Measurements from ENCODE around the gene PRKAR2B. TPM values are rescaled to one million over a fixed set of nuclear protein-coding genes. Genes with fewer than 3 reads are reported as not detected.
"Not testable (repeated sequence)": the region's sequence is repeated elsewhere in the genome, so short reads cannot be mapped to it uniquely, and the experiment has no call there.

Gene PRKAR2B
- polyA plus RNA-seq, 1 donor, result 41.2 TPM

DNA sequence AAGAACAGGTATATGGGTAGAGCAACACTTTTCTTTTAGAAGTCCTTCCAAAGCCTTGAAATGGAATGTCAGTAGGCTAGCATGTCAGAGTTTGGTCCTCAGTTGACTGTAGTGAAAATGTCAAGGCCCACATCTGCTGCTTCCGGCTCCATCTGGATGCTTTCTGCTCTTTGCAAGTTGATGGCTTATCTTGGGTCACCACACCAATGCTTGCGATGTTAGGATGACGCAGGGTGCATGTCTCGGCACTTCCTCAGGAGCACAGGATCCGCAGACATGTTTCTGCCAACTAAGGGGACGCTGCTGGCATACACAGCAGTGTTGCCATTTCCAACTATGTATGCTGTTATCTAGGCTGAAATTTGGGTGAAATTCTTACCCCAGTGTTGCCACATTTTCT lies 110.3 kb downstream of the PRKAR2B start:
- DNase-seq, result no peak

DNA sequence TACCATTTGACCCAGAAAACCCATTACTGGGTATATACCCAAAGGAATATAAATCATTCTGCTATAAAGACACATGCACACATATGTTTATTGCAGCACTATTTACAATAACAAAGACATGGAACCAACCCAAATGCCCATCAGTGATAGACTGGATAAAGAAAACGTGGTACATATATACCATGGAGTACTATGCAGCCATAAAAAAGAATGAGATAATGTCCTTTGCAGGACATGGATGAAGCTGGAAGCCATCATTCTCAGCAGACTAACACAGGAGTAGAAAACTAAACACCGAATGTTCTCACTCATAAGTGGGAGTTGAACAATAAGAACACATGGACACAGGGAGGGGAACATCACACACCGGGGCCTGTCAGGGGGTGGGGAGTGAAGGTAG lies 111.2 kb downstream of the PRKAR2B start:
- DNase-seq, result not testable (repeated sequence)

DNA sequence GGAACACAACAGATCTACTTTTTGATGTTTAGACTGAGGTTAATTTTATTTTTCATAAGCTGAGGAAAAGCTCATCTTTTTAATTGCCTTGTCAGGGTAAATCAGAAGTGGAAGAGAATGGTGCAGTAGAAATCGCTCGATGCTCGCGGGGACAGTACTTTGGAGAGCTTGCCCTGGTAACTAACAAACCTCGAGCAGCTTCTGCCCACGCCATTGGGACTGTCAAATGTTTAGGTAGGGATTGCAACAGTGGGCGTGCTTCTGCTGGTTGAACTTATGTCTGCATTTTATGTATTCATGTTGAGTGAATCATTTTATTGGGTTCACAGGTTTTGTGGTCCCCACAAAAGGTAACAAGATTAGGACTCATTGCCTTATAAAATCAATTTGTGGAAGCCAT lies 112.6 kb downstream of the PRKAR2B start:
- no peak for DNase-seq

DNA sequence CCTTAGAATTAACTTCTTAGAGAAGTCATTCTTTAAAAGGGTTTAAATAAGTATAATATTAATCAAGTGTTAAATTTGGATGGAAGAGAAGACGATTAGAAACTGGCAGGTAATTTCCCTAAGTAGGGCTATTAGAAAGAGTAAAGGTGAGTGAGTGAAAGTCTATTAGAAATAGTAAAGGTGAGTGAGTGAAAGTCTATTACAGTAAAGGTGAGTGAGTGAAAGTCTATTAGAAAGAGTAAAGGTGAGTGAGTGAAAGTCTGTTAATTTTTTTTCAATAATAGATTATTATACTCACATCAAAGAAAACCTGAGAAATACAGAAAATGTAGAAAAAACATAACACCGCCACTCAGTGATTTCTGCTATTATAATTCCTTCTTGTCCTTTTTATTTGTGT lies 113.5 kb downstream of the PRKAR2B start:
- no peak for DNase-seq

DNA sequence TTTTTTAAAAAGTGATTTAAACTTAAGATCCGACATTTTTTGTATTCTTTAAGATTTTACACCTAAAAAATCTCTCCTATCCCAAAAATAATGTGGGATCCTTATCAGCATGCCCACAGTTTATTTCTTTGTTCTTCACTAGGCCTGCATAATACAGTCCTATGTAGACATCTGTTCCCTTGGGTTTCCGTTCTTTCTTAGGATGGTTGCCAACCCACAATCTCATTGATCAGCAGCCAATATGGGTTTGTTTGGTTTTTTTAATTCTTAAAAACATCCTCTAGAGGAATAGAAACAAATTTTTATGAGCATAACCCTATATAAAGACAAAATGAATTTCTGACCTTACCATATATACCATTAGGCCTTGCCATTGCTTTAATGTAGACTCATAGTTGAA lies 115.9 kb downstream of the PRKAR2B start:
- no peak for DNase-seq

DNA sequence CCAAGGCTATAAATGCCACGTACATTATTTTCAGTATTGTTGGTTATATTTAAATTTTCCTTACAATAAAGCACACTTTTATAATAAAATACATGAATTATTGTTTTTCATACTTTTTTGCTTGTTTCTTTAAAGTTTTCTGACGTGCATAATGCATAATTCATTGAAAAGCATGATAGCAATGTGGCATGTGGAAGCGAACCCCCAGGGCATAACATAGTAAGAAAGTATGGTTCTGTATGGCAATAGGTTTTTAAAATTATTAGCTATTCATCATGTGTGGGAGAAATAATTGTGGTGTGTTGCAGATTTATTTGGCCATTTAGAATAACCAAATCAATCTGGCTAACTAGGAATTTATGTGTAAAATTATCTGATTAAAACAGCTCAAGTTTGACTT lies 116.9 kb downstream of the PRKAR2B start:
- DNase-seq, result no peak

DNA sequence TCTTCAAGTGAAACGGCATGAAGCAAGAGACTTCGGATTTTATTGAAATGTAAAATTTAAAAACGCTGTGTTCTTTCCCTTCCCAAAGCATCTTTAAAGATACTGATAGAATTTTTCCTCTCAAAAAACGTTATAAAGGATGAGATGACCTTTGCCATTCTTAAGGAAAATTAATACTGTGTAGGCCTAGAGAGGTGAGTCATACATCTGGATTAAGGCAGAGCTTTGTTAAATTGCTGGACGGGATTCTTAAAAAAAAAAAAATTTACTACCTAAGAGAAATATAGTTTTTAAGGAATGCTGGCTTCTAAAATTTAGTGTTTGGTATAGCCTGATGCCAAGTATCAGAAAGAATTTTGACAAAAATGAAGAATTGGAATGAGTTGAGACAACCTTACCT lies 118.0 kb downstream of the PRKAR2B start:
- no peak for DNase-seq

DNA sequence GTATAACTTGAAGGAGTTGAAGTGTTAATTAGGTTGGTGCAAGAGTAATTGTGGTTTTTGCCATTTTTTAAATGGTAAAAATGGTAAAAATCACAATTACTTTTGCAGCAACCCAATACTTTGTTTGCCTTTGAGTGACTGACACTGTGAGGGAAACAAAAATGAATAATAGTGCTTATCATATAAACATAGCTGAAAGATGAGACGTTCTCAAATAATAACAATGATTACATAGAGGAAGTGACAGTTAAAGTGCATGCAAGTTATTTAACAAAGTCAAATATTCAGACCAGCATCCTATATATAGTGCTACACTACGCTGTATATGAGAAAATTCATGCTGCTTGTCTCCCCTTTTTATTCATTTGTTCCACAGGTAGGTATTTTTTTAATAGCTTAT lies 119.6 kb downstream of the PRKAR2B start:
- no peak for DNase-seq

DNA sequence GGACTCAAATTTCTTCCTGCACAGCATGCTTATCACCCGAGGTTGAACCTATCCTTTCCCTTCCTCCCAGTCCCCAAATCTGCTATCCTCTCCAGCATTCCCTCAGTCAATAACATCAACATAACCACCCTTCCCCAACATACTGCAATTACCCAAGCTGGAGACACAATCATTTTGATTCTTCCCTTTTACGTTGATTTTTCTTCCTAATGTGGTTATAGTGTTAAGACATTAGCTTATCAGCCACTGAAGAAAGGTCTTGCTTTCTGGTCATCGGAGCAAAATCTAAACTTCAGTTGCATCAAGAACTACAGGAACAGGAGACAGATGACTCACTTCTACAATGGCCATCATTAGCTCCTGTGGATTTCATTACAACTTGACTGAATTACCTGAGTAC lies 120.8 kb downstream of the PRKAR2B start:
- no peak for DNase-seq

DNA sequence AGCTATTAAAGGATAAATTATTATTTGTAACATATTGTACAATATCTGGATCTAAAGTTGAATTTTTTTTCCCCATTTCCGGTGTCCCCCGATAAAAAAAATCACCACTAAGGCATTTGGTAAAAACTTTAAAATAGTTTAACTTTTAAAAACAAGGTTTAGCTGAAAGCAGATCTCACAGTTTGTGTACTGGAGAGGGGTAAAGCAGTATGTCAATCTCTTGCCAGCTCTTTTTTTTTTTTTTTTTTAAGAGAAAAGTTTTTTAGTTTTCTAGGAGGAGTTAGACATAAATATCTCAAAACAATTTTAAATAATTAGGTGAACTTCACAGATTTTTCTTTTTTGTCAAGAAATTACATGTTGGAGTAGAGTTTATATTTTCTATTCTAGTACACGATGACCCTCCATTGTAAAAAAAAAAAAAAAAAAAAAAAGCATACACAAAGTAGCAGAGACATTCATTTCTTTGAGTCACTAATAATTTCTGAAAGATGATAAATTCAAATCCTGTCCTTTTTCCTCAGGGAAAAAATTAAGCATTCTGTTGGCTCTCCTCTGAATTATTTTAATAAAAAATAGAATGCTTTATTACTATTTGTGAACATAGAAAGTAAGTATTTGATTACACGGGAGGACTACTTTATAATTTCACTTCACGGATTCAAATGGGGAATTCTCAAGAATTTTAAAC lies 122.4 kb downstream of the PRKAR2B start:
- DNase-seq, result no peak

DNA sequence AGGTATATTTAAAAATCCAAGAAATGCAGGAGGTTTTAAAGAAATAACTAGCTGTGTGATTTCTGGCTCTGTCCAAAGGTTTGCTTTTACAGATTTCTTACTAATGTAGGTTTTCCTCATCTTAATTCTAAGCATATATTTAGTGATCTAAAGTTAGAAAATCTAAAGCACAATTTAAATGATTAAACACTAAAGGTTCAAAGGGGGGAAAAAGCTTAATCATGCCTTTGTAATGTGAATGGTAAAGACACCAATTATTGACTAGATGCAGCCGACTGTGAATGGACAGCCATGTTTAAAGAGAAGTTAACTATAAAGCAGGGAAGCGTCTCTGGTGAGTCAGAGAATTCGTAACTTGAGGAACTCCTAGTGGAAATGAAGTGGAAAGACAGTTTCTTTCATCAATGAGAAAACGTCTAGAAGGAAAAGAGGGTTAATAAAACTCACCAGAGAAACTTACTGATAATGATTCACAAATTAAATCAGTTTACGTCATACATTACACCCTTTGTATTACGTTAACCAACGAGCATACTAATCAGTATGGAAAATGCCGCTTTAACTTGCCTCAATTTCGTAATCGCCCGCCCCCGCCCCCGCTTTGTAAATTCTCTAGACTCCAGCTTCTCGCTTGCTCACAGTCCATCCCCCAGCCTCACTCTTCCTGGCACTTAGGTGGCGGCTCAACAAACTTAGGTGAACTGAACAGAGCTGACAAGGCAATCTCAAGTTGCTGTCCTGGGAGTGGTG lies 123.2 kb downstream of the PRKAR2B start:
- peak; percentile 76 for DNase-seq

DNA sequence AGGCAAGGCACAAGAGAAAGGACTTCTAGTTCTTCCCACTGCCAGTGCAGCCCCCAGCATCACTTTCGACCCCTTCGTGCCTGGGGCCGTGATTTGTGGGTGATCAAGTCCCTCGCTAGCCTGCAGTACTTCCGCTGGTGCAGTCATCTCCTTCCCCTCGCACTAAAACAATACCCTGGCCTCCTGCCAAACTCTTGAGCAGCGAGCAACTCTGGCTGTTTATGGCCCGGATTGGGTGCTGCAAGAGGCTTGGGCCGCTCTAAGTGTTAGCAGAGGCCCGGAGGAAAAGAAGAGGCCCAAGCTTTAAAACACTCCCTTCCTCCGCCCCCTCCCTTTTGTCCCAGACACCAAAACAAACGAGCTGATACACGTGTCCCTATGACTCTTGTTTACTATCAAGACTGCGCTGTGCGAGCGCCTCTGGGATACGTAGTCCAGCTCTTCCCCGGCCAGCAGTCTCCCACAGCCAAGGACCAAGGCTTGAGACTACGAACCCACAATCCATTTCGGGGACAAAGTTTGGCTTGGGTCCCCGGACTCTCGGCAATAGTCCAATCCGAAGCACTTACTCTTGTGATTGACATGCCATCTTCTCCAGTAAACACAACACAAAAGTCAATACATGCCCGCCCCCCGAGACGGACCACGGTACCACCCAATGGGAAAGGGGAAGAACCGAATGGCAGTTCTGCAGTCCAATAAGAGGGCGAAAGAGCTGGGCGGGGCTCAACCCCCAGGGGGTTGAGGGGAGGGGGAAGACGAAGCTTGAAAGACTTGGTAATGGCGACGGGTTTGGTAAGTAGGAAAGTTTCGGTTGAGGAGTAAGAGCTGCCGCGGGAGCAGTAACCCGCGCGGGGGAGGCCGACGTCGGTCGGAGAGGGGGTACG lies 124.0 kb downstream of the PRKAR2B start, which contains the start of gene HBP1:
Gene HBP1 (plus strand): TSS at position 771 of the 887 bp plus-strand sequence. CDS start 10,891 bp downstream, outside the sequence.
- DNase-seq, result peak; percentile 100

DNA sequence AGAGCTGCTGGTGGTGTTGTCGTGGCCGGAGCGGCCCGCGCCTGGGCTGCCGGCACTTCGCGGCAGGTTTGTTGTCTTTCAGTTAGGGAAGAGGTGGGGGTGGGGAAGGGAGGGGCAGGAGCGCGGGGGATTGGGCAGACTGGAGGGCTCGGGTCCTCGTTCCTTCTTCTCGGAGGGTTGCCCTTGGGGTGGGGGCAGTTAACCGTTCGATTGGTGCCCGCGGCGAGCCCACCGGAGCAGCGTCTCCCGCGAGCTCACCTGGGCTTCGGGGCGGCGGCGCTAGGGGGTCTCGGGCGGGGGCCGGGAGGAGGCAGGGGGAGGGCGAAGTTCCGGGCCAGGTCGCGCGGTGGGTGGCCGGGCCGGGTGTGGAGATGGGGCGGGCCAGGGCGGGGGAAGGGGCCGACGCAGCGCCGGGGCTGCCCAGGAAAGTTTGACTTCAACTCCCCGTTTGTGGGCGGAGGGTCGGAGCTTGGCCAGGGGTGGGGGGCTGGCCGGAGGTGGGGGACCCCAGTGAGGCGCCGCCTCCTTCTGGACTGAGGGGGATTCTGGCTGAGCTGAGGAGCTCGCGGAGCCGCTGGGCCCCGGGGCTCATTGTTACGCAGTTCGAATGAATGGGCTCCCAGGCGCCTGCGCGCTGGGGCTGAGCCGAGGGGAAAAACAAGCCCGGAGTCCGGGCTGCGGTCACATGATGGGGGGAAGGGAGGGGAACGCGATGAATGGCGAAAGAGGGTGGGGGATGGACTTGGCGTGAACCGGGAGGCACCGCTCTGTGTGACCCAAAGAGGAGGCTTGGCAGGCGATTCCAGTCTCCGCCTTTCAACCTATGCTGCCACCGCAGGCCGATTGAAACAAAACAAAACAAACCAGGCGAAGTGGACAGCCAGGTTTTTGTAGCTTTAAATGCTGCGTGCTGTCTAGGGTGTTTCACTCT lies 124.9 kb downstream of the PRKAR2B start:
- DNase-seq, result peak; percentile 96

DNA sequence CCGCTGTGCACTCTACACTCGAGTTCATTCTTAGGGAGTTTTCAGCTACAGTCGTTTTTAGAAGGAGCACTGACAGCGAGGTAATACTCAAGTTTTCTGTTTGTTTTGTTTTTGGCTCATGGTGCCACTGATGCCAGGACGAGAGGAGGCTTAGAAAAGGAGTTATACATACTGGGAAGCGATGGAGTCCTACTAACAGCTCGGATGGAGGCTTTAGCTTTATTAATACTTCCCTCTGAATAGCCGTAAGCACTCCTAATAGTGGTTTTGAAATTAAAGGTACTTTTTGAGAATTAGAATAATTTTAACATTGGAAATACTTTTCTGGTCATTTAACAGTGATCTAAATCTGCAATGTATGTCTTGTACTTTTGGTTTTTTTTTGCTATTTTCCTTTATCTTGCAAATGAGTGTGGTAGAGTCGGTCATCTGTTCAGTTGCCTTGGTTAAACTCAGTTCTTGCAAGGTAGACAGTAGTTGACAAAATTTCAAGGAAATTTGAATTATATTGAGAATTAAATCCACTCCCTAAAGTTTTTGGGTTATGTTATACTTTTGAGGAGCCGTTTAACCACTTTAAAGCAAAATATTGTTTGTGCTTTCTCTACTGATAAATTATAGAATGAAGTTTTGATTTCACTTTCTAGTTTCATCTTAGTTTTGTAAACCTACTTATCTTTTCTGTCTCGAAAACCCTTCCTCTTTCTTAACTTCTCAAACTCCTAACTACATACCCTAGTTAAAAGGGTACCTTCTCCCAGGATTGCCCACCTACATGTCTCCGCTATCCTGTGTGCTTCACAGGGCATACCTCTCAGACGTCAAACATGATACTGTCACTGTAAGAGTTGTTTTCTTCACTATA lies 125.8 kb downstream of the PRKAR2B start:
- DNase-seq, result no peak

DNA sequence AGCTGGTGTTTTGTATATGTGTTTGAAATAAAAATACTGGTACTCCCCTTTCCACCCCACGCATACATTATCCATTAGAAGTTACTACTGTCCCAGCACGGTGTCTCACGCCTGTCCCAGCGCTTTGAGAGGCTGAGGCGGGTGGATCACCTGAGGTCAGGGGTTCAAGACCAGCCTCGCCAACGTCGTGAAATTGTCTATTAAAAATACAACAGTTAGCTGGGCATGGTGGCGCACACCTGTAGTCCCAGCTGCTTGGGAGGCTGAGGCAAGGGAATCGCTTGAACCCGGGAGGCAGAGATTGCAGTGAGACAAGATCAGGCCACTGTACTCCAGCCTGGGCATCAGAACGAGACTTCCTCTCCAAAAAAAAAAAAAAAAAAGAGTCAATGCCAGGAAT lies 127.0 kb downstream of the PRKAR2B start:
- DNase-seq, result no peak

DNA sequence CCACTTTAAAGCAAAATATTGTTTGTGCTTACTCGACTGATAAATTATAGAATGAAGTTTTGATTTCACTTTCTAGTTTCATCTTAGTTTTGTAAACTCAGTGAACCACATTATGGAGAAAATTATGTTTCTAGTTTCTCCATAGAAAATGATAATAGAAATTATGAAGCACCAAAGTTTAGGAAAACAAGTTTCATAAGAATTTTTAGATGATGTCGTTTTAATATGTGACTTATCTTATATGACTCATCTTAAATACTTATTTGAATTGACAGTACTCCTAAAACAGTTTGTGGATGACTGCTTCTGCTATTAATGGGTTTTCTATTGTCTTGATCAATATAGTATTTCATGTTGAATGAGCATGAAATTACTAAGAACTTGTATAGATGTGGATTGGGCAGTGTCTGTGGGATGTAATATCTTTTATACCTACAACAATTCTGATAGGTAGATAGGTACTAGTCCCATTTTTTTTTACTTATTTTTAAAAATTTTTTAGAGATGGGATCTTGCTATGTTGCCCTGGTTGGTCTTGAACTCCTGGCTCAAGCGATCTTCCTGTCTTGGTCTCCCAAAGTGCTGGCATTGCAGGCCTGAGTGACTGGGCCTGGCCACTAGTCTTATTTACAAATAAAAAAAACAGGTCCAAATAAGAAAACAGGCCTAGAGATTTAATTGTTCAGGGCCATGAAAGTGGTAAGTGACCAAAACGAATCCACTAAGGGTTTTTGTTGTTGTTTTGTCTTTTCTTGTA lies 127.9 kb downstream of the PRKAR2B start:
- DNase-seq, result no peak

DNA sequence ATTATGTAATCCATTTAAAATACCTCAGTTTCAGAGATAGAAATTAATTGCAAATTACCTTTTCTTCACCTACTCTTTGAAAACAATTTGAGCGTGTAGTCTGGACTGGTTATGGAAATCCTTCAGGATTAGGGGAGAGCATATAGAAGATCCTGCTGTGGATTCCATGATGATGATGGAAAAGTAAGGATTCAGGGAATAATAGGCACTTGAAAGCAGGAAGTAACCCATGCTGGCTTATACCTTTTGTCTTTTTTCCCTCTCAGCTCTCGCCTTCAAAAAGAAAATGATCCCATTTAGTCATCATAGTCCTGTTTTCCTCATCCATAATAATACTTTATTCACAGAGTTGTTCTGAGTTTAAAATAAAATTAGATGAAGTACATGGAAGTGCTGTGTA lies 128.7 kb downstream of the PRKAR2B start:
- no peak for DNase-seq

DNA sequence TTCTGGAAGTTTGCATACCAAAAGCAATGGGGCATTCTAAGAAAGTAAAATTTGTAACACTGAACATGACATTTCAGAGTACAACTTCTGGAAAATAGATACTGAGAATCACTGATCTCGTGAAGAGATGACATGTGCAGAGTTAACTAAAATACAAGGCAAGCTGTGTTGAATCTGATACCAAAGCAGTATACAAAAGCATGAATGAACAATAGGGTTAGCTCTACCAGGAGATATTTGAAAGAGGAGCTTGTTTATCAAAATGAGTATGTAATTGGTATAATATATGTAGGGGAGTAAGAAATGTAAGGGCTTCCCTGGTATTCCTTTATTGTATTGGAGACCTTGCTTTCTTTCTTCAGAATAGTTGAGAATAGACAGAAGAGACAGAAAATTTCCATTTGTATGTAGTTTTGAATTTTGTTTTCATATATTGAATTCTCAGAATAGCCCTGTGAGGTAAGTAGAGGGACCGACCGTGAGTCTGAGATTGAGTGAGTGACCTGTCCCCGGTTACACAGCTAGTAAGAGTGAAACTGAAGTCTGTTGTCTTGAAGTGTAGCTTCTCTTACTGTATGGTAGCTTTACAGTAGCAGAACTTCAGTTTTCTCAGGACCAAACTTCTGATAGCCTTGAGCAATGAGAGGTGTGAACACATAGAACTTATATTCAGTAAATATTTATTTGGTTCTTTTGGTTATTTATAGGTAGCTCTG lies 129.3 kb downstream of the PRKAR2B start:
- no peak for DNase-seq

Data from left kidney (tissue), 2 donors.